OCI-LY7 (cell line): ENCODE results near the gene CTSC.

Experiments used
- CTCF ChIP-seq: fragments of 200-600 bp; sonication (generic); conservative IDR thresholded peaks from 2 replicates; pipeline ENCODE4 v1.5.1; 2014; ENCODE audit warnings: mild to moderate bottlenecking, antibody characterized with exemption, low read length, moderate library complexity, mixed read lengths
- EZH2phosphoT487 ChIP-seq: fragments of 200-600 bp; sonication (generic); IDR thresholded peaks from 2 replicates; pipeline ENCODE4 v1.6.1; 2018; ENCODE audit warnings: low read depth, borderline replicate concordance, mild to moderate bottlenecking, mixed run types, antibody characterized with exemption, low read length, moderate library complexity, mixed read lengths

- TF ChIP-seq EZH2phosphoT487 (no peak), CTCF (no peak)
Measured at GRCh38 chr11:88300888-88301487, 36.5 kb downstream of the CTSC start.
